Mammary epithelial cell (primary cell): Measurements from ENCODE around the gene MYCBPAP.

Source experiments
- CTCF ChIP-seq, 2 donors: IDR thresholded peaks in 1 of 2; conservative IDR thresholded peaks in 1 of 2; 2 replicates each; pipeline ENCODE4 v1.5.1; 2011 to 2012; ENCODE audit warnings: inconsistent platforms in 2 of 2, low read length in 2 of 2, mild to moderate bottlenecking in 2 of 2, control low read depth in 1 of 2, low read depth in 1 of 2; ENCODE audit not compliant: insufficient read depth in 1 of 2; ENCODE audit errors: extremely low read depth in 1 of 2
- EZH2 ChIP-seq: IDR thresholded peaks from 2 replicates; pipeline ENCODE4 v1.6.1; 2012; ENCODE audit warnings: low read length, inconsistent platforms, borderline replicate concordance

- no peak for TF ChIP-seq CTCF (conservative IDR thresholded peaks at IDR 0.05 in 1 of 2, IDR thresholded peaks at IDR 0.05 in 1 of 2; ENCODE audit: extremely low read depth in 1 of 2, insufficient read depth in 1 of 2, low read depth in 1 of 2, low read length in 2 of 2)
- TF ChIP-seq EZH2: no peak
Measured at GRCh38 chr17:50476545-50477315, 31.5 kb upstream of the MYCBPAP start.
